Adrenal gland (tissue), 12 donors: Measurements from ENCODE around the gene ARHGAP12. TPM values are rescaled to one million over a fixed set of nuclear protein-coding genes. Genes with fewer than 3 reads are reported as not detected.
"Not testable (repeated sequence)": the region's sequence is repeated elsewhere in the genome, so short reads cannot be mapped to it uniquely, and the experiment has no call there.

ENCODE experiments used
- DNase-seq, 7 donors: peaks; one replicate each; pipeline ENCODE4 v3.0.0-alpha.2; 2019 to 2020
- H3K27ac ChIP-seq, 5 donors: fragments of 200-600 bp; sonication (generic) in 4 of 5; 1 replicate in 3 of 5; 2 replicates in 2 of 5; pipeline versions ENCODE4 v1.5.1 to v1.8.0; 2016 to 2020; ENCODE audit warnings: mild to moderate bottlenecking in 1 of 5
- H3K27me3 ChIP-seq: fragments of 200-600 bp; 2 replicates; pipeline ENCODE4 v1.8.0; 2021
- H3K36me3 ChIP-seq, 2 donors: fragments of 200-600 bp; replicated peaks in 1 of 2; 1 replicate in 1 of 2; 2 replicates in 1 of 2; pipeline versions ENCODE4 v1.5.1 to v1.8.0; 2018 to 2022
- H3K4me1 ChIP-seq, 2 donors: fragments of 200-600 bp; replicated peaks in 1 of 2; 1 replicate in 1 of 2; 2 replicates in 1 of 2; pipeline versions ENCODE4 v1.5.1 to v1.8.0; 2018 to 2021
- H3K4me3 ChIP-seq, 4 donors: fragments of 200-600 bp; sonication (generic) in 3 of 4; one replicate each; pipeline ENCODE4 v1.5.1; 2016 to 2018
- H3K9me3 ChIP-seq, 3 donors: fragments of 200-600 bp; sonication (generic) in 1 of 3; replicated peaks in 1 of 3; 1 replicate in 2 of 3; 2 replicates in 1 of 3; pipeline versions ENCODE4 v1.5.1 to v1.8.0; 2016 to 2021
- CTCF ChIP-seq, 6 experiments: fragments of 450-650 bp in 4 of 6; fragments of 200-600 bp in 2 of 6; sonication (generic) in 1 of 6; IDR thresholded peaks; 1 replicate in 5 of 6; 2 replicates in 1 of 6; pipeline versions ENCODE4 v1.5.1 to v1.8.0; 2016 to 2021; ENCODE audit warnings: antibody characterized with exemption in 6 of 6, mild to moderate bottlenecking in 2 of 6, moderate library complexity in 1 of 6
- POLR2A ChIP-seq, 2 donors: fragments of 450-650 bp; IDR thresholded peaks; one replicate each; pipeline ENCODE4 v1.6.1; 2017; ENCODE audit warnings: antibody characterized with exemption in 2 of 2, mild to moderate bottlenecking in 2 of 2, moderate library complexity in 1 of 2
- WGBS, 4 donors: extraction: QIAGEN DNeasy Blood & Tissue Kit in 2 of 4; methylation state at CpG; one replicate each; pipeline versions ENCODE4 v1.1.5 to v1.1.7; 2013 to 2017; 5-methylcytosine and 5-hydroxymethylcytosine counted together
- intact Hi-C, 2 donors: fragments of 100-400 bp; cut with DNase I; formaldehyde crosslinking; loops; one replicate each; pipeline versions ENCODE4 v1.14.1 to v1.15.0; 2022 to 2023
- polyA plus RNA-seq, 3 donors: library from polyadenylated mRNA; stranded (reverse); fragments of 200-250 nt in 2 of 3; fragments of 350-450 nt in 1 of 3; fragmentation: Illumina TruSeq in 1 of 3; extraction: RNeasy Lipid Tissue Mini Kit (QIAGEN cat#74804) in 1 of 3; gene quantifications; one replicate each; pipeline ENCODE4 v1.2.3, GENCODE V29; 2013 to 2014
- total RNA-seq, 9 donors: library from RNA; depleted of rRNA in 4 of 9; stranded (reverse); fragments of >200 nt in 4 of 9; fragments of 120-200 nt in 1 of 9; fragmentation: NEBNext Ultra II Directional in 1 of 9; extraction: Animal tissue kit (Norgen Biotek cat#: 25700) in 1 of 9; gene quantifications; one replicate each; pipeline versions ENCODE4 v1.1.0 to v1.2.4, GENCODE V29; 2013 to 2023
- donor health status: healthy with polysubstance abuse.
- donor health status: Bipolar disorder and iron deficiency.
- donor health status: DM: yes; HTN: yes; CAD: no.
- donor health status: DM: no; HTN: no; CAD: no.
- donor health status: DM: no; HTN: no; CAD: no.
- donor health status: DM: yes; HTN: yes; CAD: no.

ARHGAP12 gene
- total and polyA plus RNA-seq, 12 donors = 26.7 to 88.6 (median 38.1) TPM

GRCh38 chr10:31975157-31975765 is 46.6 kb upstream of the ARHGAP12 start:
- Histone ChIP-seq H3K9me3 (no peaks in the 10 kb centered on the region), H3K27ac (no peak overlapping the region), H3K27me3 (no peaks in the 10 kb centered on the region), H3K4me3 (no peak overlapping the region), H3K4me1 (peaks cover 0 to 10% of the 10 kb centered on the region in 2 donors), H3K36me3 (no peaks in the 10 kb centered on the region)
- WGBS, 4 donors = 84 to 96% (median 90%) methylated on average over 6 of the region's 6 CpGs
- no peak for DNase-seq
- TF ChIP-seq POLR2A (IDR thresholded peaks at IDR 0.05) (no peak), CTCF (IDR thresholded peaks at IDR 0.05) (no peak)
- intact Hi-C loops = no loop called here

GRCh38 chr10:31974434-31975124 is 45.9 kb upstream of the ARHGAP12 start:
- Histone ChIP-seq H3K4me1 (peaks cover 0 to 10% of the 10 kb centered on the region in 2 donors), H3K4me3 (no peak overlapping the region), H3K9me3 (no peaks in the 10 kb centered on the region), H3K27ac (no peak overlapping the region), H3K27me3 (no peaks in the 10 kb centered on the region), H3K36me3 (no peaks in the 10 kb centered on the region)
- DNase-seq = peak in 5 of 7 donors; percentile 29 to 39 (median 34)
- TF ChIP-seq CTCF (IDR thresholded peaks at IDR 0.05) = no peak
- no peak for TF ChIP-seq POLR2A (IDR thresholded peaks at IDR 0.05)
- WGBS, 4 donors = 42 to 49% (median 44%) methylated on average over 4 of the region's 4 CpGs
- intact Hi-C loops = no loop called here

GRCh38 chr10:31972519-31973041 is 43.9 kb upstream of the ARHGAP12 start:
- intact Hi-C loops = no loop called here
- DNase-seq = no peak
- WGBS, 4 donors = 85 to 96% (median 93%) methylated on average over 9 of the region's 9 CpGs
- Histone ChIP-seq H3K27me3 (no peaks in the 10 kb centered on the region), H3K4me3 (no peak overlapping the region), H3K36me3 (no peaks in the 10 kb centered on the region), H3K9me3 (no peaks in the 10 kb centered on the region), H3K4me1 (peaks cover 0 to 8% of the 10 kb centered on the region in 2 donors), H3K27ac (no peak overlapping the region)
- TF ChIP-seq CTCF (IDR thresholded peaks at IDR 0.05) (no peak), POLR2A (IDR thresholded peaks at IDR 0.05) (no peak)

GRCh38 chr10:31969847-31970246 is 41.2 kb upstream of the ARHGAP12 start:
- H3K4me3 ChIP-seq, intact Hi-C loops, H3K4me1 ChIP-seq, H3K9me3 ChIP-seq, H3K27ac ChIP-seq, DNase-seq, H3K36me3 ChIP-seq, H3K27me3 ChIP-seq: not testable (repeated sequence)
- WGBS, 4 donors = no CpG with 5 or more reads among the region's 32 CpGs
